Kasumi-1 (cell line): ENCODE measurements around the gene STX10.

Experiments used
- DNase-seq, 2 experiments: peaks; one replicate each; lab custom pipeline; 2025; lab: John Stamatoyannopoulos, UW

STX10 gene

GRCh38 chr19:13139633-13140311 lies 10.4 kb downstream of the STX10 start:
- no peak for DNase-seq

- no peak for DNase-seq
These were observed 11.3 kb downstream of the STX10 start for GRCh38 chr19:13138916-13139198.

GRCh38 chr19:13138171-13138915 lies 11.8 kb downstream of the STX10 start:
- DNase-seq: no peak

- no peak for DNase-seq
These were observed 12.8 kb downstream of the STX10 start for GRCh38 chr19:13137290-13137794.

GRCh38 chr19:13135068-13136062 lies 14.8 kb downstream of the STX10 start:
- DNase-seq: no peak

GRCh38 chr19:13134626-13135025 lies 15.5 kb downstream of the STX10 start:
- DNase-seq: no peak

- DNase-seq: no peak
These were observed 16.8 kb downstream of the STX10 start for GRCh38 chr19:13133241-13133870.

- no peak for DNase-seq
These were observed 17.5 kb downstream of the STX10 start for GRCh38 chr19:13132471-13133180.

GRCh38 chr19:13130886-13131490 lies 19.2 kb downstream of the STX10 start:
- DNase-seq: no peak

- DNase-seq: no peak
These were observed 20.8 kb downstream of the STX10 start for GRCh38 chr19:13129384-13129783.

- DNase-seq: no peak
These were observed 21.6 kb downstream of the STX10 start for GRCh38 chr19:13128583-13128982.

- DNase-seq: no peak
These were observed 22.2 kb downstream of the STX10 start for GRCh38 chr19:13127811-13128575.

GRCh38 chr19:13127051-13127450 lies 23.1 kb downstream of the STX10 start:
- no peak for DNase-seq

- no peak for DNase-seq
These were observed 26.9 kb downstream of the STX10 start for GRCh38 chr19:13122980-13123957.

GRCh38 chr19:13122275-13122878 lies 27.8 kb downstream of the STX10 start:
- no peak for DNase-seq

GRCh38 chr19:13121551-13122274 lies 28.5 kb downstream of the STX10 start:
- DNase-seq: no peak

- DNase-seq: no peak
These were observed 29.4 kb downstream of the STX10 start for GRCh38 chr19:13120817-13121216.

- no peak for DNase-seq
These were observed 30.1 kb downstream of the STX10 start for GRCh38 chr19:13120031-13120430.
